OCI-LY1 (cell line): ENCODE measurements around the gene ASB6.

ENCODE experiments used
- EZH2 ChIP-seq: fragments of 200-600 bp; sonication (generic), shearing (Covaris generic); IDR thresholded peaks from 2 replicates; pipeline ENCODE4 v1.8.0; 2017; ENCODE audit warnings: borderline replicate concordance, mixed run types, mild to moderate bottlenecking, antibody characterized with exemption, low read length, moderate library complexity, mixed read lengths
- TF ChIP-seq, protein P1 (sequence below): fragments of 200-600 bp; sonication (generic), shearing (Covaris generic); IDR thresholded peaks from 2 replicates; pipeline ENCODE4 v1.5.1; 2017; ENCODE audit warnings: mild to moderate bottlenecking, antibody characterized with exemption, low read length, moderate library complexity, mixed read lengths

DNA sequence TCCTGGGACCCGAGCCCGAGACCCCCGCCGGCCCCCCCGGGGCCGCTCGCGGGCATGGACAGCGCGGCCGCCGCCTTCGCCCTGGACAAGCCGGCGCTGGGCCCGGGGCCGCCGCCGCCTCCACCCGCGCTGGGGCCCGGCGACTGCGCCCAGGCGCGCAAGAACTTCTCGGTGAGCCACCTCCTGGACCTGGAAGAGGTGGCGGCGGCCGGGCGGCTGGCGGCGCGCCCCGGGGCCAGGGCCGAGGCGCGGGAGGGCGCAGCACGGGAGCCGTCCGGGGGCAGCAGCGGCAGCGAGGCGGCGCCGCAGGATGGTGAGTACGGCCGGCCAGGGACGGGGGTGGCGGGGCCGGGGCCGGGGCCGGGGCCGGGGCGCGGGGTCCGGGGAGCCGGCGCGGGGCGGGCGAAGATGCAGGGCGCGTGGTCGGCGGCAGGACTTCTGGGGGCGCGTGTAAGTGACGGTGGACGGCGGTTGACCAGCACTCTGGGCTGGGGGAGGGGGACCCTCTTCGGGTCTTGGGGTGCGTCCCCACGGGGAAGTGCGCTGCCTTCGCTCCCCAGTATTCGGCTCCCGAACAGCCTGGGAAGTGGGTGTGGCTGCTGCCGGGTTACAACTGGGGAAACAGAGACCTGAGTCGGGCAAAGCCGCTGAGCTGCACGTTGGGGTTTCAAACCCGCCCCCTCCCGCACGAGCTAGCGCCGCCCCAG lies 24.0 kb upstream of the ASB6 start:
- TF ChIP-seq, protein P1, sequence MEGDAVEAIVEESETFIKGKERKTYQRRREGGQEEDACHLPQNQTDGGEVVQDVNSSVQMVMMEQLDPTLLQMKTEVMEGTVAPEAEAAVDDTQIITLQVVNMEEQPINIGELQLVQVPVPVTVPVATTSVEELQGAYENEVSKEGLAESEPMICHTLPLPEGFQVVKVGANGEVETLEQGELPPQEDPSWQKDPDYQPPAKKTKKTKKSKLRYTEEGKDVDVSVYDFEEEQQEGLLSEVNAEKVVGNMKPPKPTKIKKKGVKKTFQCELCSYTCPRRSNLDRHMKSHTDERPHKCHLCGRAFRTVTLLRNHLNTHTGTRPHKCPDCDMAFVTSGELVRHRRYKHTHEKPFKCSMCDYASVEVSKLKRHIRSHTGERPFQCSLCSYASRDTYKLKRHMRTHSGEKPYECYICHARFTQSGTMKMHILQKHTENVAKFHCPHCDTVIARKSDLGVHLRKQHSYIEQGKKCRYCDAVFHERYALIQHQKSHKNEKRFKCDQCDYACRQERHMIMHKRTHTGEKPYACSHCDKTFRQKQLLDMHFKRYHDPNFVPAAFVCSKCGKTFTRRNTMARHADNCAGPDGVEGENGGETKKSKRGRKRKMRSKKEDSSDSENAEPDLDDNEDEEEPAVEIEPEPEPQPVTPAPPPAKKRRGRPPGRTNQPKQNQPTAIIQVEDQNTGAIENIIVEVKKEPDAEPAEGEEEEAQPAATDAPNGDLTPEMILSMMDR: no peak
- TF ChIP-seq EZH2: no peak
